CD4-positive, alpha-beta T cell treated with Interleukin-4 for 1 hour (primary cell): ENCODE measurements around the gene OLFML2A.

Experiments
- DNase-seq, 2 donors: peaks; one replicate each; pipeline ENCODE4 v3.0.0-alpha.2; 2020 to 2022

Gene OLFML2A

GRCh38 chr9:124779368-124780059, 2.6 kb downstream of the OLFML2A start:
- no peak for DNase-seq

- no peak for DNase-seq
These were observed 3.3 kb downstream of the OLFML2A start for GRCh38 chr9:124780060-124780756.

- no peak for DNase-seq
These were observed 3.8 kb downstream of the OLFML2A start for GRCh38 chr9:124780757-124781151.

GRCh38 chr9:124781967-124782660, 5.2 kb downstream of the OLFML2A start:
- peak in 1 of 2 donors; percentile 5 for DNase-seq

GRCh38 chr9:124782661-124783574, 6.0 kb downstream of the OLFML2A start:
- peak in 1 of 2 donors; percentile 8 for DNase-seq

GRCh38 chr9:124783830-124784229, 6.9 kb downstream of the OLFML2A start:
- no peak for DNase-seq

GRCh38 chr9:124784509-124784908, 7.6 kb downstream of the OLFML2A start:
- DNase-seq = no peak

- DNase-seq = peak in 1 of 2 donors; percentile 7
These were observed 10.1 kb downstream of the OLFML2A start for GRCh38 chr9:124786881-124787573.

- DNase-seq = no peak
These were observed 11.7 kb downstream of the OLFML2A start for GRCh38 chr9:124788542-124789217.

GRCh38 chr9:124789531-124789930, 12.6 kb downstream of the OLFML2A start:
- DNase-seq = no peak

- DNase-seq = no peak
These were observed 13.4 kb downstream of the OLFML2A start for GRCh38 chr9:124790301-124790700.

GRCh38 chr9:124790801-124791505, 14.0 kb downstream of the OLFML2A start:
- no peak for DNase-seq

GRCh38 chr9:124792257-124793014, 15.5 kb downstream of the OLFML2A start:
- DNase-seq = no peak

GRCh38 chr9:124793015-124793541, 16.1 kb downstream of the OLFML2A start:
- DNase-seq = peak in 1 of 2 donors; percentile 29

- DNase-seq = peak in 1 of 2 donors; percentile 4
These were observed 18.1 kb downstream of the OLFML2A start for GRCh38 chr9:124794902-124795491.

- DNase-seq = no peak
These were observed 19.0 kb downstream of the OLFML2A start for GRCh38 chr9:124795881-124796431.

- no peak for DNase-seq
These were observed 20.6 kb downstream of the OLFML2A start for GRCh38 chr9:124797343-124798103.
